Left forelimb (tissue), 1 donor: ENCODE results near the gene INPP1.
A peak's percentile ranks its signal among the peaks of the same experiment; 100 is the strongest.

Experiments used
- DNase-seq: peaks from one replicate; pipeline ENCODE4 v3.0.0-alpha.2; 2018; ENCODE audit warnings: low spot score

INPP1 gene

GRCh38 chr2:190362894-190363293 is 19.5 kb downstream of the INPP1 start:
- DNase-seq: no peak

- no peak for DNase-seq
Measured at GRCh38 chr2:190365499-190366204, 22.3 kb downstream of the INPP1 start.

GRCh38 chr2:190366248-190366753 is 22.9 kb downstream of the INPP1 start:
- DNase-seq: no peak

GRCh38 chr2:190367091-190367490 is 23.7 kb downstream of the INPP1 start:
- no peak for DNase-seq

GRCh38 chr2:190369635-190370034 is 26.2 kb downstream of the INPP1 start:
- DNase-seq: no peak

GRCh38 chr2:190376083-190376482 is 32.7 kb downstream of the INPP1 start:
- no peak for DNase-seq

GRCh38 chr2:190376591-190377245 is 33.3 kb downstream of the INPP1 start:
- no peak for DNase-seq

- no peak for DNase-seq
Measured at GRCh38 chr2:190378880-190379237, 35.5 kb downstream of the INPP1 start.

GRCh38 chr2:190379249-190379964 is 36.0 kb downstream of the INPP1 start:
- DNase-seq: peak; percentile 72

GRCh38 chr2:190380962-190381412 is 37.6 kb downstream of the INPP1 start:
- DNase-seq: no peak

GRCh38 chr2:190382851-190383250 is 39.5 kb downstream of the INPP1 start:
- DNase-seq: no peak

GRCh38 chr2:190387422-190387821 is 44.0 kb downstream of the INPP1 start:
- no peak for DNase-seq

GRCh38 chr2:190396271-190396670 is 52.9 kb downstream of the INPP1 start:
- no peak for DNase-seq

GRCh38 chr2:190402986-190403603 is 59.7 kb downstream of the INPP1 start:
- DNase-seq: no peak

- DNase-seq: no peak
Measured at GRCh38 chr2:190404487-190404886, 61.1 kb downstream of the INPP1 start.

GRCh38 chr2:190405070-190405469 is 61.7 kb downstream of the INPP1 start:
- DNase-seq: no peak

- no peak for DNase-seq
Measured at GRCh38 chr2:190405995-190406394, 62.6 kb downstream of the INPP1 start.

- DNase-seq: no peak
Measured at GRCh38 chr2:190406805-190407204, 63.4 kb downstream of the INPP1 start.

- no peak for DNase-seq
Measured at GRCh38 chr2:190407246-190407661, 63.9 kb downstream of the INPP1 start.

- peak; percentile 66 for DNase-seq
Measured at GRCh38 chr2:190407662-190408537, 64.5 kb downstream of the INPP1 start, which contains the start of gene MFSD6. TSS of gene MFSD6 (plus strand) at chr2:190408355. CDS start at chr2:190436030, 27,675 bp downstream.
